MV-4-11 (cell line): ENCODE results near the gene CORO1C.

Experiments used
- DNase-seq: peaks from one replicate; lab custom pipeline; 2025; lab: John Stamatoyannopoulos, UW

The CORO1C gene

GRCh38 chr12:108647585-108648287 lies 83.6 kb downstream of the CORO1C start:
- no peak for DNase-seq

- no peak for DNase-seq
Measured at GRCh38 chr12:108646600-108647579, 84.4 kb downstream of the CORO1C start.

GRCh38 chr12:108645686-108646599 lies 85.4 kb downstream of the CORO1C start:
- DNase-seq: peak; percentile 12

GRCh38 chr12:108644811-108645120 lies 86.6 kb downstream of the CORO1C start:
- no peak for DNase-seq

- no peak for DNase-seq
Measured at GRCh38 chr12:108643941-108644810, 87.1 kb downstream of the CORO1C start.

GRCh38 chr12:108642899-108643654 lies 88.2 kb downstream of the CORO1C start:
- DNase-seq: no peak

GRCh38 chr12:108642269-108642870 lies 88.9 kb downstream of the CORO1C start:
- no peak for DNase-seq

GRCh38 chr12:108641446-108642268 lies 89.7 kb downstream of the CORO1C start:
- DNase-seq: peak; percentile 41

GRCh38 chr12:108640802-108641445 lies 90.4 kb downstream of the CORO1C start:
- DNase-seq: no peak

GRCh38 chr12:108638997-108639822 lies 92.1 kb downstream of the CORO1C start:
- DNase-seq: no peak

- DNase-seq: peak; percentile 68
Measured at GRCh38 chr12:108638141-108638827, 93.0 kb downstream of the CORO1C start.

GRCh38 chr12:108637222-108637971 lies 93.9 kb downstream of the CORO1C start:
- no peak for DNase-seq

GRCh38 chr12:108635997-108636808 lies 95.1 kb downstream of the CORO1C start:
- no peak for DNase-seq

- DNase-seq: peak; percentile 96
Measured at GRCh38 chr12:108635201-108635996, 95.9 kb downstream of the CORO1C start.

GRCh38 chr12:108634341-108634751 lies 97.0 kb downstream of the CORO1C start:
- DNase-seq: peak; percentile 53
